Left lung (tissue), 10 donors: ENCODE results near the gene BPIFB1. TPM values are rescaled to one million over a fixed set of nuclear protein-coding genes. Genes with fewer than 3 reads are reported as not detected.

Experiments
- ATAC-seq: fragments of 200-7000 bp; cut with Tn5 transposase; one replicate; pipeline ENCODE4 v1.9.1; 2020; ENCODE audit warnings: moderate library complexity
- DNase-seq, 4 donors: peaks; one replicate each; pipeline ENCODE4 v3.0.0-alpha.2; 2013 to 2020
- H3K27ac ChIP-seq, 2 donors: fragments of 200-600 bp; sonication (generic) in 1 of 2; one replicate each; pipeline versions ENCODE4 v1.5.0 to v1.8.0; 2020 to 2021
- H3K27me3 ChIP-seq, 2 donors: fragments of 200-600 bp; sonication (generic) in 1 of 2; one replicate each; pipeline versions ENCODE4 v1.5.0 to v1.8.0; 2020 to 2021
- H3K36me3 ChIP-seq, 2 donors: fragments of 200-600 bp; sonication (generic) in 1 of 2; one replicate each; pipeline versions ENCODE4 v1.5.0 to v1.8.0; 2020 to 2021
- H3K4me1 ChIP-seq, 2 donors: fragments of 200-600 bp; one replicate each; pipeline ENCODE4 v1.8.0; 2021
- H3K4me3 ChIP-seq, 2 donors: fragments of 200-600 bp; sonication (generic) in 1 of 2; one replicate each; pipeline versions ENCODE4 v1.5.0 to v1.8.0; 2020 to 2021; ENCODE audit warnings: mild to moderate bottlenecking in 1 of 2
- H3K9me3 ChIP-seq, 2 donors: fragments of 200-600 bp; sonication (generic) in 1 of 2; one replicate each; pipeline versions ENCODE4 v1.5.0 to v1.8.0; 2020 to 2021
- CTCF ChIP-seq, 2 donors: fragments of 200-600 bp; sonication (generic) in 1 of 2; IDR thresholded peaks; one replicate each; pipeline versions ENCODE4 v1.5.0 to v1.8.0; 2021; ENCODE audit warnings: antibody characterized with exemption in 2 of 2
- intact Hi-C, 2 donors: fragments of 100-400 bp; cut with DNase I; formaldehyde crosslinking; loops; one replicate each; pipeline versions ENCODE4 v1.11.2 to v1.14.2; 2022
- polyA plus RNA-seq, 6 donors: library from polyadenylated mRNA; unstranded; fragments of 120-200 nt; gene quantifications; one replicate each; pipeline ENCODE4 v1.2.1, GENCODE V29; 2013; ENCODE audit not compliant: insufficient read length in 6 of 6
- total RNA-seq, 2 donors: library from RNA; stranded (reverse); fragmentation: NEBNext Ultra II Directional; extraction: Animal tissue kit (Norgen Biotek cat#: 25700); gene quantifications; one replicate each; pipeline ENCODE4 v1.2.1, GENCODE V29; 2021
- donor health status: DM: no; HTN: yes; CAD: no.
- donor health status: DM: no; HTN: no; CAD: no.

Gene BPIFB1
- total and polyA plus RNA-seq, 8 donors: 0.11 to 121 (median 0.19) TPM; not detected in 4

DNA sequence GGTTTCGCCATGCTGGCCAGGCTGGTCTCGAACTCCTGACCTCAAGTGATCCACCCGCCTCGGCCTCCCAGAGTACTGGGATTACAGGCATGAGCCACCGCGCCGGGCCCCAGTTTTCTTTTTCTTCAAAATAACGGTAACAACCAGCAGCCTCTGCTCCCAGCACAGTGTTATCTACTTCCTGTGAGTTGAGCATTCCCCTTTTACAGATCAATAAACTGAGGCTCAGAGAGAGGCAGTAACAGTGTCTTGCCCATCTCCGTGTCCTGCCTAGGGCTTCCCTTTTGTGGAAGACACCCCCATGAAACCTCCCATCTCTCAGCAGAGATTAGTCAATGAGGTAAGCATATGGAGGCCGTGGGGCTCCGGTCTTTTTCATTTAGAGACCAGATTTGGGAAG lies 29.6 kb downstream of the BPIFB1 start:
- no peak for TF ChIP-seq CTCF (IDR thresholded peaks at IDR 0.05)

GRCh38 chr20:33313686-33314314 lies 30.8 kb downstream of the BPIFB1 start:
- no peak overlapping the region for H3K4me3 ChIP-seq
- DNase-seq (no peak), ATAC-seq (no peak)
- intact Hi-C loops: no loop called here
- no peaks in the 10 kb centered on the region for H3K4me1 ChIP-seq
- TF ChIP-seq CTCF (IDR thresholded peaks at IDR 0.05): no peak
- H3K36me3 ChIP-seq: no peaks in the 10 kb centered on the region
- H3K27ac ChIP-seq: no peak overlapping the region
- H3K27me3 ChIP-seq: peaks cover 0 to 17% of the 10 kb centered on the region in 2 donors
- no peaks in the 10 kb centered on the region for H3K9me3 ChIP-seq

More for the DNA sequence above, 29.6 kb downstream of the BPIFB1 start:
- intact Hi-C loops: no loop called here
- no peak overlapping the region for H3K4me3 ChIP-seq
- H3K36me3 ChIP-seq: no peaks in the 10 kb centered on the region
- H3K9me3 ChIP-seq: no peaks in the 10 kb centered on the region
- H3K27ac ChIP-seq: no peak overlapping the region
- ATAC-seq: no peak
- DNase-seq: no peak
- peaks cover 0 to 6% of the 10 kb centered on the region in 2 donors for H3K27me3 ChIP-seq
- no peaks in the 10 kb centered on the region for H3K4me1 ChIP-seq

DNA sequence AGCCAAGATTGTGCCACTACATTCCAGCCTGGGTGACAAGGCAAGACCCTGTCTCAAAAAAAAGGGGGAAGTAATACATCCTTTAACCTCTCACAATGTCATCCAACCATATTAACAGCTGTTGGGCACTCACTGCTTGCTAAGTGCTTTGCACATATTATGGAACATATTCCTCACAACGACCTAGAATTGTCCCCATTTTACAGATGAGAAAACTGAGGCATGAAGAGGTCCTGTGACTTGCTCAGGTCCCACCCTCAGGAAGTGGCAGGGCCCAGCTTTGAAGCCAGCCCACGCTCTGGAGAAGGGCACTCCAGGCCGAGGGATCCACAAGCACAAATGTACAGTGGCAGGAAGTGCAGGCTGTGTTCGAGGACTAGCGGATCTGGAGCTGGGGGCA lies 33.3 kb downstream of the BPIFB1 start:
- no peaks in the 10 kb centered on the region for H3K9me3 ChIP-seq
- H3K36me3 ChIP-seq: no peaks in the 10 kb centered on the region
- intact Hi-C loops: no loop called here
- no peak overlapping the region for H3K27ac ChIP-seq
- ATAC-seq (no peak), DNase-seq (no peak)
- H3K4me1 ChIP-seq: no peaks in the 10 kb centered on the region
- no peak overlapping the region for H3K4me3 ChIP-seq
- TF ChIP-seq CTCF (IDR thresholded peaks at IDR 0.05): no peak
- H3K27me3 ChIP-seq: peaks cover 0 to 33% of the 10 kb centered on the region in 2 donors

GRCh38 chr20:33316958-33317357 lies 33.9 kb downstream of the BPIFB1 start:
- H3K4me3 ChIP-seq: no peak overlapping the region
- no peaks in the 10 kb centered on the region for H3K9me3 ChIP-seq
- ATAC-seq (no peak), DNase-seq (no peak)
- H3K27me3 ChIP-seq: peaks cover 0 to 33% of the 10 kb centered on the region in 2 donors
- TF ChIP-seq CTCF (IDR thresholded peaks at IDR 0.05): no peak
- no peaks in the 10 kb centered on the region for H3K4me1 ChIP-seq
- intact Hi-C loops: no loop called here
- no peak overlapping the region for H3K27ac ChIP-seq
- no peaks in the 10 kb centered on the region for H3K36me3 ChIP-seq

GRCh38 chr20:33317424-33318095 lies 34.5 kb downstream of the BPIFB1 start:
- H3K36me3 ChIP-seq: no peaks in the 10 kb centered on the region
- no peak overlapping the region for H3K27ac ChIP-seq
- no peak overlapping the region for H3K4me3 ChIP-seq
- H3K9me3 ChIP-seq: no peaks in the 10 kb centered on the region
- peaks cover 0 to 33% of the 10 kb centered on the region in 2 donors for H3K27me3 ChIP-seq
- no peak for ATAC-seq
- no peaks in the 10 kb centered on the region for H3K4me1 ChIP-seq
- no peak for DNase-seq
- intact Hi-C loops: no loop called here
- TF ChIP-seq CTCF (IDR thresholded peaks at IDR 0.05): no peak
